Gastroesophageal sphincter (tissue), 3 donors: Measurements from ENCODE around the gene TMSB4X.

Experiments used
- POLR2A ChIP-seq, 2 donors: fragments of 450-650 bp; IDR thresholded peaks; one replicate each; pipeline ENCODE4 v1.6.1; 2017; ENCODE audit warnings: antibody characterized with exemption in 2 of 2, mild to moderate bottlenecking in 2 of 2, moderate library complexity in 1 of 2
- TF ChIP-seq, protein P1 (sequence below), 4 experiments: fragments of 200-600 bp in 2 of 4; fragments of 450-650 bp in 2 of 4; sonication (generic) in 1 of 4; IDR thresholded peaks; one replicate each; pipeline ENCODE4 v1.5.1; 2017 to 2019; ENCODE audit warnings: antibody characterized with exemption in 4 of 4, mild to moderate bottlenecking in 2 of 4, moderate library complexity in 2 of 4

DNA sequence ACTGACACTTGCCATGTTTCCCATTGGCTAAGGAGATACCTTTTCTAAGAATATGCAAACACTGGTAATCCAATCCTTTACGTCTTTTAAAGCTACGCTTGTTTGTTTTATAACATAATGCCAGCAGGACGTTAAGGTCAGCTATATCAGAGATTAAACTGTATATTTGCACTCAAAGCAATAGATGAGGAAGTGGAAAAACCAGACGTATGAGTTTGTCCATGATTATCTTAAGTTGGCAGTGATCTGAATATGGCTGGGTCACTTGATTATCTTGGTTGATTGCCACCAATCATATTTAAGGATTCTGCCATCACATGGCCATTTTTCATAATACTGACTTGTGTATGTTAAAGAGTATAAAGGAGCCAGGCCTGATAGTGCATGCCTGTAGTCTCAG, 19.4 kb downstream of the TMSB4X start:
- TF ChIP-seq, protein P1, sequence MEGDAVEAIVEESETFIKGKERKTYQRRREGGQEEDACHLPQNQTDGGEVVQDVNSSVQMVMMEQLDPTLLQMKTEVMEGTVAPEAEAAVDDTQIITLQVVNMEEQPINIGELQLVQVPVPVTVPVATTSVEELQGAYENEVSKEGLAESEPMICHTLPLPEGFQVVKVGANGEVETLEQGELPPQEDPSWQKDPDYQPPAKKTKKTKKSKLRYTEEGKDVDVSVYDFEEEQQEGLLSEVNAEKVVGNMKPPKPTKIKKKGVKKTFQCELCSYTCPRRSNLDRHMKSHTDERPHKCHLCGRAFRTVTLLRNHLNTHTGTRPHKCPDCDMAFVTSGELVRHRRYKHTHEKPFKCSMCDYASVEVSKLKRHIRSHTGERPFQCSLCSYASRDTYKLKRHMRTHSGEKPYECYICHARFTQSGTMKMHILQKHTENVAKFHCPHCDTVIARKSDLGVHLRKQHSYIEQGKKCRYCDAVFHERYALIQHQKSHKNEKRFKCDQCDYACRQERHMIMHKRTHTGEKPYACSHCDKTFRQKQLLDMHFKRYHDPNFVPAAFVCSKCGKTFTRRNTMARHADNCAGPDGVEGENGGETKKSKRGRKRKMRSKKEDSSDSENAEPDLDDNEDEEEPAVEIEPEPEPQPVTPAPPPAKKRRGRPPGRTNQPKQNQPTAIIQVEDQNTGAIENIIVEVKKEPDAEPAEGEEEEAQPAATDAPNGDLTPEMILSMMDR (IDR thresholded peaks at IDR 0.05): no peak
- TF ChIP-seq POLR2A (IDR thresholded peaks at IDR 0.05): no peak
